ENCODE measurements around the gene TXNDC5.
A peak's percentile ranks its signal among the peaks of the same experiment; 100 is the strongest.
"Not testable (repeated sequence)": the region's sequence is repeated elsewhere in the genome, so short reads cannot be mapped to it uniquely, and the experiment has no call there.

TXNDC5 gene

GRCh38 chr6:7914991-7915789, 4.6 kb upstream of the TXNDC5 start:
- FAIRE-seq (peak; percentile 62), DNase-seq (ENCODE audit: insufficient read length, low spot score) (no peak)

- no peak for DNase-seq (ENCODE audit: insufficient read length, low spot score)
- no peak for FAIRE-seq
Observed at GRCh38 chr6:7914311-7914710, 3.7 kb upstream of the TXNDC5 start.

- no peak for DNase-seq (ENCODE audit: insufficient read length, low spot score)
- FAIRE-seq, result no peak
Observed at GRCh38 chr6:7912736-7913517, 2.3 kb upstream of the TXNDC5 start.

GRCh38 chr6:7912024-7912423, 1.4 kb upstream of the TXNDC5 start:
- no peak for DNase-seq (ENCODE audit: insufficient read length, low spot score)
- no peak for FAIRE-seq

- FAIRE-seq (no peak), DNase-seq (ENCODE audit: insufficient read length, low spot score) (no peak)
Observed at GRCh38 chr6:7911345-7911725, 747 bp upstream of the TXNDC5 start.

GRCh38 chr6:7910298-7910653, 312 bp downstream of the TXNDC5 start:
- FAIRE-seq, result no peak
- no peak for DNase-seq (ENCODE audit: insufficient read length, low spot score)

GRCh38 chr6:7909323-7910276, 988 bp downstream of the TXNDC5 start:
- DNase-seq (ENCODE audit: insufficient read length, low spot score) (no peak), FAIRE-seq (peak; percentile 45)

GRCh38 chr6:7907159-7907558, 3.4 kb downstream of the TXNDC5 start:
- no peak for FAIRE-seq
- DNase-seq (ENCODE audit: insufficient read length, low spot score), result no peak

GRCh38 chr6:7906741-7907140, 3.8 kb downstream of the TXNDC5 start:
- FAIRE-seq, result no peak
- no peak for DNase-seq (ENCODE audit: insufficient read length, low spot score)

GRCh38 chr6:7905416-7905815, 5.2 kb downstream of the TXNDC5 start:
- DNase-seq (ENCODE audit: insufficient read length, low spot score) (no peak), FAIRE-seq (no peak)

- DNase-seq (ENCODE audit: insufficient read length, low spot score) (no peak), FAIRE-seq (no peak)
Observed at GRCh38 chr6:7904654-7905319, 5.8 kb downstream of the TXNDC5 start.

- FAIRE-seq (no peak), DNase-seq (ENCODE audit: insufficient read length, low spot score) (no peak)
Observed at GRCh38 chr6:7903673-7904072, 6.9 kb downstream of the TXNDC5 start.

- no peak for DNase-seq (ENCODE audit: insufficient read length, low spot score)
- FAIRE-seq, result no peak
Observed at GRCh38 chr6:7902867-7903266, 7.7 kb downstream of the TXNDC5 start.

GRCh38 chr6:7902221-7902620, 8.4 kb downstream of the TXNDC5 start:
- no peak for FAIRE-seq
- DNase-seq (ENCODE audit: insufficient read length, low spot score), result no peak

- no peak for DNase-seq (ENCODE audit: insufficient read length, low spot score)
- no peak for FAIRE-seq
Observed at GRCh38 chr6:7901780-7902179, 8.8 kb downstream of the TXNDC5 start.

GRCh38 chr6:7901056-7901455, 9.5 kb downstream of the TXNDC5 start:
- DNase-seq (ENCODE audit: insufficient read length, low spot score) (no peak), FAIRE-seq (no peak)

GRCh38 chr6:7900621-7901020, 10.0 kb downstream of the TXNDC5 start:
- DNase-seq (ENCODE audit: insufficient read length, low spot score) (no peak), FAIRE-seq (no peak)

- no peak for DNase-seq (ENCODE audit: insufficient read length, low spot score)
- no peak for FAIRE-seq
Observed at GRCh38 chr6:7899889-7900213, 10.7 kb downstream of the TXNDC5 start.

- DNase-seq (ENCODE audit: insufficient read length, low spot score) (no peak), FAIRE-seq (peak; percentile 59)
Observed at GRCh38 chr6:7899101-7899888, 11.3 kb downstream of the TXNDC5 start.

- not testable (repeated sequence) for DNase-seq (ENCODE audit: insufficient read length, low spot score)
- peak; percentile 18 for FAIRE-seq
Observed at GRCh38 chr6:7898193-7898586, 12.4 kb downstream of the TXNDC5 start.
